Measurements from ENCODE around the gene GJC1.
A peak's percentile ranks its signal among the peaks of the same experiment; 100 is the strongest.

The GJC1 gene

GRCh38 chr17:44829523-44830358, at the start of gene GJC1:
GJC1 (minus strand) TSS chr17:44830287; CDS start chr17:44805817, 24,470 bp downstream.
- peak; percentile 81 for DNase-seq

- no peak for DNase-seq
Observed at GRCh38 chr17:44879376-44879775, 49.3 kb upstream of the GJC1 start.

- DNase-seq: peak; percentile 65
Observed at GRCh38 chr17:44878627-44879221, 48.6 kb upstream of the GJC1 start.

- DNase-seq: no peak
Observed at GRCh38 chr17:44877121-44877520, 47.0 kb upstream of the GJC1 start.

- no peak for DNase-seq
Observed at GRCh38 chr17:44875761-44876160, 45.7 kb upstream of the GJC1 start.

GRCh38 chr17:44872131-44872768, 42.2 kb upstream of the GJC1 start:
- DNase-seq: peak; percentile 100

- no peak for DNase-seq
Observed at GRCh38 chr17:44871556-44871955, 41.5 kb upstream of the GJC1 start.

GRCh38 chr17:44867841-44868240, 37.8 kb upstream of the GJC1 start:
- no peak for DNase-seq

- no peak for DNase-seq
Observed at GRCh38 chr17:44865931-44866330, 35.8 kb upstream of the GJC1 start.

- peak; percentile 83 for DNase-seq
Observed at GRCh38 chr17:44865231-44865660, 35.2 kb upstream of the GJC1 start.

- DNase-seq: no peak
Observed at GRCh38 chr17:44864831-44865230, 34.7 kb upstream of the GJC1 start.

GRCh38 chr17:44863061-44863918, 33.2 kb upstream of the GJC1 start:
- DNase-seq: no peak

- no peak for DNase-seq
Observed at GRCh38 chr17:44862278-44862914, 32.3 kb upstream of the GJC1 start.

- no peak for DNase-seq
Observed at GRCh38 chr17:44859701-44860100, 29.6 kb upstream of the GJC1 start.

GRCh38 chr17:44854192-44854591, 24.1 kb upstream of the GJC1 start:
- peak; percentile 31 for DNase-seq

- DNase-seq: peak; percentile 40
Observed at GRCh38 chr17:44850612-44851011, 20.5 kb upstream of the GJC1 start.

- DNase-seq: no peak
Observed at GRCh38 chr17:44850025-44850424, 19.9 kb upstream of the GJC1 start.

- no peak for DNase-seq
Observed at GRCh38 chr17:44848961-44849489, 18.9 kb upstream of the GJC1 start.

- no peak for DNase-seq
Observed at GRCh38 chr17:44848257-44848795, 18.2 kb upstream of the GJC1 start.

- peak; percentile 30 for DNase-seq
Observed at GRCh38 chr17:44847586-44847985, 17.5 kb upstream of the GJC1 start, which contains the start of gene HIGD1B. HIGD1B (plus strand) TSS chr17:44847883; CDS start chr17:44848153, 270 bp downstream.

- DNase-seq: no peak
Observed at GRCh38 chr17:44846206-44846605, 16.1 kb upstream of the GJC1 start.

- peak; percentile 41 for DNase-seq
Observed at GRCh38 chr17:44844390-44844830, 14.3 kb upstream of the GJC1 start.

Measured in NCI-H69 (cell line).